ENCODE measurements around the gene NMBR. TPM values are rescaled to one million over a fixed set of nuclear protein-coding genes. Genes with fewer than 3 reads are reported as not detected.

NMBR gene
- total RNA-seq, 1 experiment from 2014 or later: not detected

DNA sequence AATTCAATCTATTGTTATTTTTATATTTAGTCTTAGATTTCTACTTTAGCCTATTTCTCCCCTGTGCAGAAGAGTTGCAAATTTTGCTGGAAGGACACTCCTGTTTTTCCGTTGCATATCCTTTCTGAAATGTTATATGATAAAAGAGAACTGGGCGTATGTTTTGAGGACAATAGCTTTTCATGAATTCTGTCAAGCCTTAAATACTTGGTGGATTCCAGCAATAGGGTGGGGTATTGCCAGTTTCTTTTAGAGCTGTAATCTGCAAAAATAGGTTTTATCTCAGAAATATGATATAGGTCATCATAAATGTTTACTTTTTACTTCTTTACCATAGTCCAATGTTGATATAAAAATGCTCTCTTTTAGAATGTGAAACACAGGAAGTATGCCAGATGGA lies 42.1 kb upstream of the NMBR start:
- BruUV-seq (replicated peaks): no TSS peak
- Histone ChIP-seq H3K9me3 (ENCODE audit: control insufficient read depth in 1 of 2, insufficient read depth in 1 of 2, low read depth in 1 of 2, low read length in 2 of 2) (no peaks in the 10 kb centered on the region), H3K4me2 (ENCODE audit: low read length) (no peak overlapping the region), H3K36me3 (ENCODE audit: control insufficient read depth in 1 of 2, insufficient read depth in 2 of 2, low read length in 2 of 2) (peaks cover 2 to 6% of the 10 kb centered on the region in 2 experiments; a peak in 1 of 4 replicates), H3K79me2 (ENCODE audit: insufficient read depth, low read length) (peaks cover 37% of the 10 kb centered on the region), H2AFZ (ENCODE audit: low read depth, low read length, poor library complexity, severe bottlenecking) (no peak overlapping the region), H3K4me3 (replicated peaks in 1 of 2; ENCODE audit: low read depth in 1 of 2, low read length in 2 of 2) (no peak overlapping the region), H3K9me2 (ENCODE audit: insufficient read depth) (no peaks in the 10 kb centered on the region), H3K9ac (ENCODE audit: low read length) (no peak overlapping the region), H3K27me3 (ENCODE audit: insufficient read depth, low read length) (no peaks in the 10 kb centered on the region), H3K27ac (ENCODE audit: low read depth, low read length) (no peak overlapping the region), H4K20me1 (ENCODE audit: insufficient read depth) (peaks cover 4% of the 10 kb centered on the region; the same call in 1 of the 2 replicates), H3K4me1 (ENCODE audit: control insufficient read depth in 1 of 2, insufficient read depth in 2 of 2, low read length in 2 of 2) (no peaks in the 10 kb centered on the region)
- ChIA-PET POLR2A (no interaction called here), RAD21 (ENCODE audit: low non-redundant PET in 1 of 2, low total read pairs in 2 of 2, uncharacterized antibody in 2 of 2, unreplicated experiment in 2 of 2) (no interaction called here), CTCF (no interaction called here)
- intact Hi-C loops (cut with micrococcal nuclease): no loop called here
- ATAC-seq (no peak), DNase-seq (ENCODE audit: low read depth, low spot score) (no peak)
- TF ChIP-seq FOSL1 (IDR thresholded peaks at IDR 0.05; ENCODE audit: low read depth) (no peak), JUND (IDR thresholded peaks at IDR 0.05) (no peak), CBX3 (IDR thresholded peaks at IDR 0.05; ENCODE audit: low read depth) (no peak), RAD21 (IDR thresholded peaks at IDR 0.05; ENCODE audit: low read depth) (no peak), YY1 (IDR thresholded peaks at IDR 0.05; ENCODE audit: extremely low read depth, insufficient replicate concordance, low read depth, low read length) (no peak), ZNF274 (IDR thresholded peaks at IDR 0.05; ENCODE audit: low read depth, low read length) (no peak), SP1 (IDR thresholded peaks at IDR 0.05; ENCODE audit: low read depth) (no peak), EZH2 (IDR thresholded peaks at IDR 0.05) (no peak)
- TF ChIP-seq, protein P1, sequence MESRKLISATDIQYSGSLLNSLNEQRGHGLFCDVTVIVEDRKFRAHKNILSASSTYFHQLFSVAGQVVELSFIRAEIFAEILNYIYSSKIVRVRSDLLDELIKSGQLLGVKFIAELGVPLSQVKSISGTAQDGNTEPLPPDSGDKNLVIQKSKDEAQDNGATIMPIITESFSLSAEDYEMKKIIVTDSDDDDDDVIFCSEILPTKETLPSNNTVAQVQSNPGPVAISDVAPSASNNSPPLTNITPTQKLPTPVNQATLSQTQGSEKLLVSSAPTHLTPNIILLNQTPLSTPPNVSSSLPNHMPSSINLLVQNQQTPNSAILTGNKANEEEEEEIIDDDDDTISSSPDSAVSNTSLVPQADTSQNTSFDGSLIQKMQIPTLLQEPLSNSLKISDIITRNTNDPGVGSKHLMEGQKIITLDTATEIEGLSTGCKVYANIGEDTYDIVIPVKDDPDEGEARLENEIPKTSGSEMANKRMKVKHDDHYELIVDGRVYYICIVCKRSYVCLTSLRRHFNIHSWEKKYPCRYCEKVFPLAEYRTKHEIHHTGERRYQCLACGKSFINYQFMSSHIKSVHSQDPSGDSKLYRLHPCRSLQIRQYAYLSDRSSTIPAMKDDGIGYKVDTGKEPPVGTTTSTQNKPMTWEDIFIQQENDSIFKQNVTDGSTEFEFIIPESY (IDR thresholded peaks at IDR 0.05; ENCODE audit: extremely low read depth, insufficient replicate concordance, low read length): no peak
- TF ChIP-seq, protein P2, sequence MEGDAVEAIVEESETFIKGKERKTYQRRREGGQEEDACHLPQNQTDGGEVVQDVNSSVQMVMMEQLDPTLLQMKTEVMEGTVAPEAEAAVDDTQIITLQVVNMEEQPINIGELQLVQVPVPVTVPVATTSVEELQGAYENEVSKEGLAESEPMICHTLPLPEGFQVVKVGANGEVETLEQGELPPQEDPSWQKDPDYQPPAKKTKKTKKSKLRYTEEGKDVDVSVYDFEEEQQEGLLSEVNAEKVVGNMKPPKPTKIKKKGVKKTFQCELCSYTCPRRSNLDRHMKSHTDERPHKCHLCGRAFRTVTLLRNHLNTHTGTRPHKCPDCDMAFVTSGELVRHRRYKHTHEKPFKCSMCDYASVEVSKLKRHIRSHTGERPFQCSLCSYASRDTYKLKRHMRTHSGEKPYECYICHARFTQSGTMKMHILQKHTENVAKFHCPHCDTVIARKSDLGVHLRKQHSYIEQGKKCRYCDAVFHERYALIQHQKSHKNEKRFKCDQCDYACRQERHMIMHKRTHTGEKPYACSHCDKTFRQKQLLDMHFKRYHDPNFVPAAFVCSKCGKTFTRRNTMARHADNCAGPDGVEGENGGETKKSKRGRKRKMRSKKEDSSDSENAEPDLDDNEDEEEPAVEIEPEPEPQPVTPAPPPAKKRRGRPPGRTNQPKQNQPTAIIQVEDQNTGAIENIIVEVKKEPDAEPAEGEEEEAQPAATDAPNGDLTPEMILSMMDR (IDR thresholded peaks at IDR 0.05 in 2 of 3, conservative IDR thresholded peaks at IDR 0.05 in 1 of 3; ENCODE audit: borderline replicate concordance in 1 of 3, insufficient read depth in 1 of 3, low read depth in 2 of 3, low read length in 2 of 3): no peak

Data from HCT116 (cell line).